ENCODE measurements around the gene DNPH1. TPM values are rescaled to one million over a fixed set of nuclear protein-coding genes. Genes with fewer than 3 reads are reported as not detected.

DNPH1 gene
- total RNA-seq, 4 donors from 2014 or later: 57.7 to 101 (median 81.5) TPM

- Histone ChIP-seq H3K27ac (peak overlapping the region in 1 of 4 donors; percentile 7), H3K27me3 (peaks cover 0 to 70% (median 4%) of the 10 kb centered on the region in 4 donors), H3K4me1 (peaks cover 5 to 23% (median 11%) of the 10 kb centered on the region in 3 donors), H3K4me3 (peak overlapping the region; percentile 6 to 65 (median 44)), H3K9me3 (no peaks in the 10 kb centered on the region), H3K36me3 (no peaks in the 10 kb centered on the region)
- TF ChIP-seq POLR2A (IDR thresholded peaks at IDR 0.05): no peak
- TF ChIP-seq CTCF (IDR thresholded peaks at IDR 0.05): no peak
- intact Hi-C loops (cut with DNase I): no loop called here
- DNase-seq: no peak
- 24 to 25% methylated on average over 14 to 15 of the region's 27 CpGs for WGBS, 2 donors
Observed at GRCh38 chr6:43246301-43247113, 17.2 kb upstream of the DNPH1 start.

- H3K9me3 ChIP-seq: no peaks in the 10 kb centered on the region
- no peaks in the 10 kb centered on the region for H3K36me3 ChIP-seq
- 35 to 50% methylated on average over 15 to 21 of the region's 37 CpGs for WGBS, 2 donors
- no peak for DNase-seq
- TF ChIP-seq CTCF (IDR thresholded peaks at IDR 0.05) (no peak), POLR2A (IDR thresholded peaks at IDR 0.05) (no peak)
- H3K27me3 ChIP-seq: peaks cover 0 to 83% (median 4%) of the 10 kb centered on the region in 4 donors
- intact Hi-C loops (cut with DNase I): no loop called here
- H3K27ac ChIP-seq: no peak overlapping the region
- H3K4me3 ChIP-seq: peak overlapping the region in 1 of 4 donors; percentile 8
- H3K4me1 ChIP-seq: peaks cover 5 to 18% (median 11%) of the 10 kb centered on the region in 3 donors
Observed at GRCh38 chr6:43243664-43244321, 14.5 kb upstream of the DNPH1 start.

- intact Hi-C loops (cut with DNase I): no loop called here
- no peak within 1 kb of the TSS for H3K27ac ChIP-seq
Observed at GRCh38 chr6:43242908-43243663, 13.8 kb upstream of the DNPH1 start, which contains the start of gene TTBK1. TSS of gene TTBK1 (plus strand) at chr6:43243481. CDS start at chr6:43246661, 3,180 bp downstream.

GRCh38 chr6:43241446-43241845 lies 12.2 kb upstream of the DNPH1 start:
- no peaks in the 10 kb centered on the region for H3K9me3 ChIP-seq
- no peak overlapping the region for H3K27ac ChIP-seq
- H3K36me3 ChIP-seq: no peaks in the 10 kb centered on the region
- no peak for TF ChIP-seq POLR2A (IDR thresholded peaks at IDR 0.05)
- no peak for TF ChIP-seq CTCF (IDR thresholded peaks at IDR 0.05)
- peaks cover 0 to 1% (median 0%) of the 10 kb centered on the region in 3 donors for H3K4me1 ChIP-seq
- H3K4me3 ChIP-seq: no peak overlapping the region
- DNase-seq: no peak
- intact Hi-C loops (cut with DNase I): no loop called here
- 96 to 100% methylated on average over 2 of the region's 2 CpGs for WGBS, 2 donors
- peaks cover 0 to 95% (median 4%) of the 10 kb centered on the region in 4 donors for H3K27me3 ChIP-seq

More at GRCh38 chr6:43242908-43243663, 13.8 kb upstream of the DNPH1 start, which contains the start of gene TTBK1:
- H3K4me1 ChIP-seq: peaks cover 5 to 18% (median 11%) of the 10 kb centered on the region in 3 donors
- H3K27me3 ChIP-seq: peaks cover 0 to 86% (median 4%) of the 10 kb centered on the region in 4 donors
- TF ChIP-seq POLR2A (IDR thresholded peaks at IDR 0.05): no peak
- TF ChIP-seq CTCF (IDR thresholded peaks at IDR 0.05): no peak
- no peaks in the 10 kb centered on the region for H3K36me3 ChIP-seq
- H3K4me3 ChIP-seq: peak within 1 kb of the TSS in 1 of 4 donors; percentile 8
- 22 to 25% methylated on average over 16 to 17 of the region's 47 CpGs for WGBS, 2 donors
- no peaks in the 10 kb centered on the region for H3K9me3 ChIP-seq
- DNase-seq: no peak

Data from esophagus squamous epithelium (tissue), 5 donors.